HepG2 (cell line): ENCODE measurements around the gene PROX1. TPM values are rescaled to one million over a fixed set of nuclear protein-coding genes. Genes with fewer than 3 reads are reported as not detected.

ENCODE experiments used
- CCAR2 ChIP-seq: fragments of 200-400 bp; formaldehyde crosslinking; optimal IDR thresholded peaks from 2 replicates; pipeline ENCODE3; 2018; ENCODE audit warnings: low read depth, mild to moderate bottlenecking, low read length, moderate library complexity
- GLMP ChIP-seq: sonication (generic); formaldehyde crosslinking; IDR thresholded peaks from 2 replicates; pipeline ENCODE4 v1.9.0; 2021; ENCODE audit warnings: missing genetic modification reagents, mild to moderate bottlenecking, borderline replicate concordance
- HIVEP1 ChIP-seq: sonication (generic); formaldehyde crosslinking; IDR thresholded peaks from 2 replicates; pipeline ENCODE4 v1.4.0; 2020; ENCODE audit warnings: mild to moderate bottlenecking, missing genetic modification reagents
- IKZF1 ChIP-seq: fragments of 450-650 bp; IDR thresholded peaks from 2 replicates; pipeline ENCODE4 v1.7.1; 2016
- MNT ChIP-seq: fragments of 450-650 bp; IDR thresholded peaks from 2 replicates; pipeline ENCODE4 v1.6.1; 2016
- MTF2 ChIP-seq: sonication (generic); formaldehyde crosslinking; IDR thresholded peaks from 2 replicates; pipeline ENCODE4 v1.5.0; 2020; ENCODE audit warnings: missing genetic modification reagents, borderline replicate concordance
- NCOA2 ChIP-seq: sonication (generic); formaldehyde crosslinking; IDR thresholded peaks from 2 replicates; pipeline ENCODE4 v1.8.0; 2022; ENCODE audit warnings: inconsistent platforms
- PAXIP1 ChIP-seq: sonication (generic); formaldehyde crosslinking; conservative IDR thresholded peaks from 2 replicates; pipeline ENCODE4 v1.4.0; 2020; ENCODE audit warnings: mild to moderate bottlenecking, missing genetic modification reagents, moderate library complexity
- PLRG1 ChIP-seq: fragments of 450-650 bp; conservative IDR thresholded peaks from 2 replicates; pipeline ENCODE4 v1.6.1; 2016
- TBP ChIP-seq: sonication (generic); formaldehyde crosslinking; IDR thresholded peaks from 2 replicates; pipeline ENCODE4 v1.5.0; 2020; ENCODE audit warnings: missing genetic modification reagents
- TFDP2 ChIP-seq: sonication (generic); formaldehyde crosslinking; IDR thresholded peaks from 2 replicates; pipeline ENCODE4 v1.4.0; 2020; ENCODE audit warnings: missing genetic modification reagents
- TP53 ChIP-seq: sonication (generic); formaldehyde crosslinking; conservative IDR thresholded peaks from 2 replicates; pipeline ENCODE4 v1.4.0; 2020; ENCODE audit warnings: missing genetic modification reagents
- ZBTB42 ChIP-seq: sonication (generic); formaldehyde crosslinking; IDR thresholded peaks from 2 replicates; pipeline ENCODE4 v1.5.0; 2020; ENCODE audit warnings: mild to moderate bottlenecking, missing genetic modification reagents
- ZMAT5 ChIP-seq: sonication (generic); formaldehyde crosslinking; IDR thresholded peaks from 2 replicates; pipeline ENCODE4 v1.5.0; 2020; ENCODE audit warnings: mild to moderate bottlenecking, low read depth, missing genetic modification reagents, borderline replicate concordance
- ZNF142 ChIP-seq: sonication (generic); formaldehyde crosslinking; IDR thresholded peaks from 2 replicates; pipeline ENCODE4 v1.4.0; 2020; ENCODE audit warnings: missing genetic modification reagents
- ZSCAN30 ChIP-seq: sonication (generic); formaldehyde crosslinking; IDR thresholded peaks from 2 replicates; pipeline ENCODE4 v1.5.0; 2020; ENCODE audit warnings: mild to moderate bottlenecking, missing genetic modification reagents
- polyA plus RNA-seq, 8 experiments: library from polyadenylated mRNA; depleted of rRNA in 3 of 8; stranded (reverse) in 7 of 8; unstranded in 1 of 8; fragments of >200 nt; fragmentation: Illumina TruSeq in 4 of 8; extraction: Trizol in 4 of 8; gene quantifications; 2 replicates each; pipeline versions ENCODE4 v1.2.1 to v1.2.3, GENCODE V29; 2011 to 2016; ENCODE audit warnings: low read depth in 4 of 8, missing spikeins in 1 of 8, mixed read lengths in 1 of 8; ENCODE audit not compliant: insufficient read depth in 1 of 8
- total RNA-seq, 5 experiments: library from RNA; depleted of rRNA; stranded (reverse); fragments of >200 nt; fragmentation: Illumina TruSeq; extraction: Trizol; gene quantifications; 2 replicates each; pipeline ENCODE4 v1.2.3, GENCODE V29; 2016; ENCODE audit warnings: low read depth in 1 of 5

The PROX1 gene
- total and polyA plus RNA-seq, 2 of the 13 experiments (the other 11 are each of a cell fraction or from before 2014, with no cell fraction given): 12.3 to 30.2 TPM

GRCh38 chr1:213956295-213956770, 31.4 kb upstream of the PROX1 start (continued):
- no peak for TF ChIP-seq MNT
- no peak for TF ChIP-seq TFDP2
- TF ChIP-seq ZBTB42 (CRISPR knock-in tag): no peak
- no peak for TF ChIP-seq MTF2 (CRISPR knock-in tag)
- no peak for TF ChIP-seq TP53
- no peak for TF ChIP-seq TBP (CRISPR knock-in tag)
- TF ChIP-seq IKZF1: no peak
- TF ChIP-seq PAXIP1 (CRISPR knock-in tag): peak; percentile 91
- TF ChIP-seq NCOA2: peak; percentile 98
- no peak for TF ChIP-seq HIVEP1 (CRISPR knock-in tag)
- TF ChIP-seq GLMP (CRISPR knock-in tag): no peak
- TF ChIP-seq PLRG1: no peak
- no peak for TF ChIP-seq ZNF142 (CRISPR knock-in tag)
- no peak for TF ChIP-seq ZSCAN30 (CRISPR knock-in tag)
- TF ChIP-seq ZMAT5 (CRISPR knock-in tag): no peak
- no peak for TF ChIP-seq CCAR2
